Activated CD8-positive, alpha-beta memory T cell treated with anti-CD3 and anti-CD28 coated beads for 36 hours (primary cell): ENCODE data around the gene FNDC11. TPM values are rescaled to one million over a fixed set of nuclear protein-coding genes. Genes with fewer than 3 reads are reported as not detected.

Experiments
- CTCF ChIA-PET: fragments of 350-600 bp; sonication (Branson Sonifier 250); formaldehyde crosslinking; loops from one replicate; lab custom pipeline; 2021; ENCODE audit warnings: antibody characterized with exemption; lab: Charles Lee
- POLR2A ChIA-PET: fragments of 350-600 bp; sonication (Branson Sonifier 250); formaldehyde crosslinking; loops from one replicate; lab custom pipeline; 2021; ENCODE audit warnings: antibody characterized with exemption; lab: Charles Lee
- total RNA-seq, 2 experiments: library from RNA; stranded (reverse); gene quantifications; one replicate each; pipeline ENCODE4 v1.2.3, GENCODE V29; 2021

Gene FNDC11
- total RNA-seq, 2 experiments from 2014 or later: 0.08 to 0.19 TPM

DNA sequence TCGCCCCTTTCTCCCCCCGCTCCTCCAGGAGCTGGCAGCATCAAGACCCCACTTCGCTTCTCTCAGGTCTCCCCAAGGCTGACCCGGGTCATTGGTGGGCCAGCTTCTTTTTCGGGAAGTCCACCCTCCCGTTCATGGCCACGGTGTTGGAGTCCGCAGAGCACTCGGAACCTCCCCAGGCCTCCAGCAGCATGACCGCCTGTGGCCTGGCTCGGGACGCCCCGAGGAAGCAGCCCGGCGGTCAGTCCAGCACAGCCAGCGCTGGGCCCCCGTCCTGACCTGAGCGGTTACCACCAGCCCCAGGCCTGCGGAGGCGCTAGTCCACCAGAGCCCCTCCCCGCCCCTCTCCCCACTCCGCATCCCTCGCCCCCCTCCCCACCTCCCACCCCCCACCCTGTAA lies 32.4 kb upstream of the FNDC11 start:
- CTCF ChIA-PET: interaction anchor here (0.7 to 5.4 kb wide), 5 partner anchors 8 to 341 kb away, joined by 3 to 32 read pairs (median 7); partner anchors contain the start of gene PTK6
- POLR2A ChIA-PET: interaction anchor here (0.6 to 4.2 kb wide), 17 partner anchors 9 to 541 kb away, joined by 3 to 31 read pairs (median 4); partner anchors contain the start of genes GMEB2, HELZ2, PRPF6 and PTK6

- CTCF ChIA-PET: interaction anchor here (0.7 to 5.4 kb wide), 3 partner anchors 15 to 341 kb away, joined by 3 to 32 read pairs (median 23); partner anchors contain the start of gene PTK6
Measured at GRCh38 chr20:63522091-63522868, 31.7 kb upstream of the FNDC11 start.

DNA sequence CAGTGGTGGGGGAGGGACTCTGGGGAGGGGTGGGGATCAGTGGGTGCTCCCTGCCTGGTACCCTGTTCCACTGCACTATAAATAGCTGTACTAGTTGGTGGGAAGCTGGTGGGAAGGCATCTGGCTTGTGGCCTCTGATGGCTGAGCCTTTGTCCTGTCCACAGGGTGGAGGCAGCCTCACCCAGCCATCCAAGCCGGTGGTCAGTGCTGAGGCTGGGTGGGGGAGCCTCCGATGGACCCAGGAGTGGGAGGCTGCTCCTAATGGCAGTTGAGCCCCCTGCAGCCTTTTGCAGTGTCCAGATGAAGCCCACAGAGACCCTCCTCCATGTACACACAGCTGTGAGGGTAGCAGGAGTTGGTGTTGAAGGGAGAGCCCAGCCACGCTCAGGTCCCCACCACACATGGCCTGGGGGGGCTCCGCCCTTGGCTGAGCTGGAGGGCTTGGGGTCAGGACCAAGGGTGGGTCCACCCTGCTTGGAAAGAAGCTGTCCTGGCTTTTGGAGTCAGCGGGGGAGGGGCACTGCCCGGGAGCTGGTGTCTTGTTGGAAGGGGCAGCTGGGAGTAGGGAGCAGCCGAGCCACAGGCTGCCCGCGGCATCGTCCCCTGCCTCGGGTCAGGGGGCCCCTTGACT lies 30.9 kb upstream of the FNDC11 start:
- POLR2A ChIA-PET: interaction anchor here (0.8 to 4.2 kb wide), 3 partner anchors 14 to 341 kb away, joined by 3 to 31 read pairs (median 14); partner anchors contain the start of gene PTK6
- CTCF ChIA-PET: interaction anchor here (5.4 kb wide), 1 partner anchor 14 kb away, joined by 32 read pairs; the partner anchor contains the start of gene PTK6

More at GRCh38 chr20:63522091-63522868, 31.7 kb upstream of the FNDC11 start:
- POLR2A ChIA-PET: interaction anchor here (0.9 to 4.2 kb wide), 4 partner anchors 15 to 51 kb away, joined by 3 to 31 read pairs (median 4); partner anchors contain the start of genes HELZ2 and PTK6

DNA sequence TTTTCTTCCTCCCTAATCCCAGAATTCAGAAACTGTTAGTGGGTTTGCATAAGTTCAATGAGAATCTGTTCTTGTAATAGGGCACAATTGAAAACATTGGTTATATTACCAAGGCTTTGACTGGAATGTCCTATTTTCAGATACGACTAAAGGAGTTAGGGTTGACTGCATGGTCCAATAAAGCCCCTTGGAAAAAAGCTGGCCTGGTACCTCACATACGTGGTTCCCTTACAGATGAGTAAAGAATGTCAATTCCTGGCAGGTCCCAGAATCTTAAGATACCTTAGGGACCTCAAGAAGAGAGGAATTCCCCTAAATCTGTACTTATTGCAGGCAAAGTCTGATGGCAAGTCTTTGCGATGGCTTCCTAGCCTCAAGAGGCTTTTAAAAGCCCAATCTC lies 28.8 kb upstream of the FNDC11 start:
- ChIA-PET POLR2A (no interaction called here), CTCF (interaction anchor here (5.4 kb wide), 1 partner anchor 12 kb away, joined by 32 read pairs; the partner anchor contains the start of gene PTK6)

DNA sequence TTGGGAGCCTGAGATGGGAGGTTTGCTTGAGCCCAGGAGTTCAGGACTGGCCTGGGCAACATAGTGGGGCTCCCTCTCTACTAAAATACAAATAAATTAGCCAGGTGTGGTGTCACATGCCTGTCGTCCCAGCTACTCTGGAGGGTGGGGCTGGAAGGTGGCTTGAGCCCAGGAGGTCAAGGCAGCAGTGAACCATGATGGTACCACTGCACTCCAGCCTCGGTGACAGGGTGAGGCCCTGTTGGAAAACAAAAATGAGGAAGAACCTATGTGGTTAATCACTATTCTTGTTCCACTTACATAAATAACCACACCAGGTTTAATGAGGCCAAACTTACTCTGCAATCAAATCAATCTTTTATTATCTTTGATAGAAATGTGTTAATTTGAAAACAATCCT lies 28.0 kb upstream of the FNDC11 start:
- CTCF ChIA-PET: no interaction called here

DNA sequence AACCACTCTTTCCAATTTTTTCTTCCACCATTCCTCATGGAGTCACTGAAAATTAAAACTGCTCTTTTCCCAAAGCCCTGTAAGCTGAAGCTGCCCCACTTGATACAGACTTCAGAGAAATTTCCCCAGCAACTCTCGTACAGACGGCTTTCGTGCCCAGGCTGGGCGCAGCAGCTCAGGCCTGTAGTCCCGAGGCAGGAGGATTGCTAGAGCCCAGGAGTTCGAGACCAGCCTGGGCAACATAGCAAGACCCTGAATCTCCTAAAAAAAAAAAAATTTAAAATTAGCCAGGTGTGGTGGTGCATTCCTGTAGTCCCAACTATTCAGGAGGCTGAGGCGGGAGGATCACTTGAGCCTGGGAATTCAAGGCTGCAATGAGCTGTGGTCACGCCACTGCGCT lies 26.8 kb upstream of the FNDC11 start:
- ChIA-PET CTCF (no interaction called here), POLR2A (no interaction called here)

More for the DNA sequence above, 28.0 kb upstream of the FNDC11 start:
- POLR2A ChIA-PET: no interaction called here

GRCh38 chr20:63529180-63529860 lies 24.6 kb upstream of the FNDC11 start:
- POLR2A ChIA-PET: interaction anchor here (0.5 to 0.9 kb wide), 2 partner anchors 9 to 127 kb away, joined by 3 read pairs; no protein-coding TSS in a partner anchor
- CTCF ChIA-PET: interaction anchor here (0.6 to 1.9 kb wide), 2 partner anchors 8 to 33 kb away, joined by 3 to 7 read pairs; partner anchors contain the start of gene PPDPF

- ChIA-PET POLR2A (interaction anchor here (1.4 kb wide), 1 partner anchor 9 kb away, joined by 4 read pairs; no protein-coding TSS in a partner anchor), CTCF (interaction anchor here (1.9 kb wide), 2 partner anchors 9 to 33 kb away, joined by 4 to 7 read pairs; partner anchors contain the start of gene PPDPF)
Measured at GRCh38 chr20:63529861-63530787, 23.8 kb upstream of the FNDC11 start.

- POLR2A ChIA-PET: interaction anchor here (1.4 kb wide), 1 partner anchor 10 kb away, joined by 4 read pairs; no protein-coding TSS in a partner anchor
- CTCF ChIA-PET: interaction anchor here (1.9 kb wide), 2 partner anchors 10 to 34 kb away, joined by 4 to 7 read pairs; partner anchors contain the start of gene PPDPF
Measured at GRCh38 chr20:63530788-63531160, 23.2 kb upstream of the FNDC11 start.

DNA sequence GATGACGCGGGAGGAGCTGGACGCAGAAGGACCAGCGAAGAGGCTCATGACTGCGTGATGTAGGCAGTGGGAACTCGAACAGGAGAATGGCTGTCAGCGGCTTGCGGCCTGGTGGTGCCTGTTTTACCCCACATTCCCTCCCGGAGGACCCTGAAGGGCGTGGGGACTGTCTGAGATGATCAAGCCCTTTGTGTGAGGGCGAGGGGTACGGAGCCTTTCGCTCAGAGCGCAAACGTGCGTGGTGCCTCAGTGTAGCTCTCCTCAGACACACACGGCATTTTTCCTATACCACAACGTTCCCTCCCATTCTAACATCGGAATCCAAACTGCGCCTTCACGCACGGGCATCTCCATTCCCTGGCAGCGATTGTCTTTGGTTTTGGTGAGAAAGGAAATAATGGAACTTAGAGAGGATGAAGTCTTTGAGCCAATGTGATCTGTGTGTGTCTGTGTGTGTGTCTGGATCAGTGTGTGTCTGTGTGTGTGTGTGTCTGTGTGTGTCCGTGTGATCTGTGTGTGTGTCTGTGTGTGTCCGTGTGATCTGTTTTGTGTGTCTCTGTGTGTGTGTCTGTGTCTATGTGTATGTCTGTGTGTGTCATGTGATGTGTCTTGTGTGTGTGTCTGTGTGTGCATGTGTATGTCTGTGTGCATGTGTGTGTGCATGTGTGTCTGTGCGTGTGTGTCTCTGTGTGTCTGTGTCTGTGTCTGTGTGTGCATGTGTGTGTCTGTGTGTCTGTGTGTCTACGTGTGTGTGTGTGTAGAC lies 22.1 kb upstream of the FNDC11 start:
- POLR2A ChIA-PET: no interaction called here
- CTCF ChIA-PET: interaction anchor here (1.9 kb wide), 1 partner anchor 35 kb away, joined by 4 read pairs; no protein-coding TSS in a partner anchor

- CTCF ChIA-PET: no interaction called here
Measured at GRCh38 chr20:63532449-63532971, 21.4 kb upstream of the FNDC11 start.

GRCh38 chr20:63533388-63533787 lies 20.6 kb upstream of the FNDC11 start:
- ChIA-PET CTCF (no interaction called here), POLR2A (no interaction called here)

More at GRCh38 chr20:63532449-63532971, 21.4 kb upstream of the FNDC11 start:
- POLR2A ChIA-PET: no interaction called here

DNA sequence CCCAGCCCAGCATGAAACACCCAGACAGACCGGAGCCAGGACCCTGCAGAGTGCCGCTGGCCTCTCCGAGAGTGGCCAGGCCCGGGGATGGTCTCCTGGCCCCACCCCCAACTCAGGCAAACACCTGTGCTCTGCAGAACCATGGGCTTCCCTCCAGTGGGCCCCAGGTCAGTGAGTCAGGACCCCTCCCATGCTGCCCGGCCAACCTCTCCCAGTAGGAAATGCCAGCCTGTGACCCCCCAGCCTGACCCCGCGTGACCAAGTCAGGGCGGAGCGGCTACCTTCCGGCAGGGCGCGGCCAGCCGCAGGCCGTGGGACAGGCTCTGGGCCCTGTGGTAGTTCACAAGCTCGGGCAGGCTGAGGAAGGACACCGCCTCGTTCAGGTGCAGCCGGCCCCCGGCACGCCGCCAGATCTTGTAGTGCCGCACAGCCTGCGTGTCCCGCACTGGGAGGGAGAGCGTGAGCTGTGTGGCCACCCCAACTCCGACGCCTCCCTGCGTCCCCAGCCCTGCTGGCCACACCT lies 20.0 kb upstream of the FNDC11 start:
- ChIA-PET POLR2A (no interaction called here), CTCF (interaction anchor here (1.5 kb wide), 1 partner anchor 38 kb away, joined by 4 read pairs; no protein-coding TSS in a partner anchor)

GRCh38 chr20:63534427-63534830 lies 19.5 kb upstream of the FNDC11 start:
- ChIA-PET POLR2A (interaction anchor here (1.0 kb wide), 1 partner anchor 13 kb away, joined by 3 read pairs; no protein-coding TSS in a partner anchor), CTCF (interaction anchor here (1.5 kb wide), 1 partner anchor 38 kb away, joined by 4 read pairs; no protein-coding TSS in a partner anchor)

- CTCF ChIA-PET: interaction anchor here (0.6 to 1.5 kb wide), 2 partner anchors 39 to 247 kb away, joined by 3 to 4 read pairs; no protein-coding TSS in a partner anchor
Measured at GRCh38 chr20:63534831-63535651, 18.9 kb upstream of the FNDC11 start.

More at GRCh38 chr20:63534831-63535651, 18.9 kb upstream of the FNDC11 start:
- POLR2A ChIA-PET: interaction anchor here (1.0 kb wide), 1 partner anchor 14 kb away, joined by 3 read pairs; no protein-coding TSS in a partner anchor
